DMS153 treated with DMSO at 0.1 percent for 48 hours (cell line): ENCODE data around the gene DNAJC17.

Source experiments
- DNase-seq: peaks from one replicate; lab custom pipeline; 2025; ENCODE audit not compliant: unreplicated experiment; lab: John Stamatoyannopoulos, UW

The DNAJC17 gene, protein sequence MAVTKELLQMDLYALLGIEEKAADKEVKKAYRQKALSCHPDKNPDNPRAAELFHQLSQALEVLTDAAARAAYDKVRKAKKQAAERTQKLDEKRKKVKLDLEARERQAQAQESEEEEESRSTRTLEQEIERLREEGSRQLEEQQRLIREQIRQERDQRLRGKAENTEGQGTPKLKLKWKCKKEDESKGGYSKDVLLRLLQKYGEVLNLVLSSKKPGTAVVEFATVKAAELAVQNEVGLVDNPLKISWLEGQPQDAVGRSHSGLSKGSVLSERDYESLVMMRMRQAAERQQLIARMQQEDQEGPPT

DNA sequence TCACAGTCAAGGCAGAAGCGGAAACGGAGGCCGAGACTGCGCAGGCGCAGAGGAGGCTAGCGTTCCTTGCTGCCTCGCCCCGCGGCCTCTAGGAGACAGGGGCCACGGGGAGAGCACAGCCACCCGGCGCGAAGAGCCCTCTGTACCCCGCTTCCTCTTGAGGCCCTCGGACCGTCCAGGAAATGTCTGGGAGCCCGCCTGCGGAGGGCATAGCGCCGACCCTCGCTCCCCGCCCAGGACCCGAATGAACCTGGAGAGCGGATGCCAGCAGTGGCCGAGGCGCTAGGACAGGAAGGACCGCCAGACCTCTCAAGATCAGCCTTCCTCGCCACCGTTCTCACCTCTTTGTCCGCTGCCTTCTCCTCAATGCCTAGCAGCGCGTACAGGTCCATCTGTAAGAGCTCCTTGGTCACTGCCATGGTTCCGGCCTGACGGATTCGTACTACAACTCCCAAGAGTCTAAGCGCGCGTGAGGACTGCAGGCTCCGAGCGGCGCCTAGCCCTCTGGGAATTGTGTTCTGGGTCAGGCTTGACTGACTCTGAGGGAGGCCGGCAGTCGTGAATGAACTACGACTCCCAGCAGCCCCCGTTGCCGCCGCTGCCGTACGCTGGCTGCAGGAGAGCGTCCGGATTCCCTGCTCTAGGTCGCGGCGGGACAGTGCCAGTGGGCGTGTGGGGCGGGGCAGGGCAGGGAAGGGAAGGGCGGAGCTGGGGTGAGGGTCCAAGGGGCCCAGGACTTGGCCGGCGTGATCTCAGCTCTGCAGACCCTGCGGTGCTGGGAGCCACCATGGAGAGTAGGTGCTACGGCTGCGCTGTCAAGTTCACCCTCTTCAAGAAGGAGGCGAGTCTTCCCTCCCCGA is at the start of gene DNAJC17, which contains the start of gene ZFYVE19:
DNAJC17 (minus strand) TSS at position 446 of the 860 bp plus-strand sequence; CDS start at position 419, 27 bp downstream.
ZFYVE19 (plus strand) TSS at position 62 of the 860 bp plus-strand sequence; CDS start at position 563, 501 bp downstream.
- DNase-seq, result peak; percentile 80

DNA sequence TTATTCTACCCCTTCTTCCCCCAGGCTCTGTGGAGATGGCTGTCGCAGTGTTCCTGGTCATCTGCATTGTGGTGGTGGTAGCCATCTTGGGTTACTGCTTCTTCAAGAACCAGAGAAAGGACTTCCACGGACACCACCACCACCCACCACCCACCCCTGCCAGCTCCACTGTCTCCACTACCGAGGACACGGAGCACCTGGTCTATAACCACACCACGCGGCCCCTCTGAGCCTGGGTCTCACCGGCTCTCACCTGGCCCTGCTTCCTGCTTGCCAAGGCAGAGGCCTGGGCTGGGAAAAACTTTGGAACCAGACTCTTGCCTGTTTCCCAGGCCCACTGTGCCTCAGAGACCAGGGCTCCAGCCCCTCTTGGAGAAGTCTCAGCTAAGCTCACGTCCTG is 49.5 kb upstream of the DNAJC17 start:
- no peak for DNase-seq

DNA sequence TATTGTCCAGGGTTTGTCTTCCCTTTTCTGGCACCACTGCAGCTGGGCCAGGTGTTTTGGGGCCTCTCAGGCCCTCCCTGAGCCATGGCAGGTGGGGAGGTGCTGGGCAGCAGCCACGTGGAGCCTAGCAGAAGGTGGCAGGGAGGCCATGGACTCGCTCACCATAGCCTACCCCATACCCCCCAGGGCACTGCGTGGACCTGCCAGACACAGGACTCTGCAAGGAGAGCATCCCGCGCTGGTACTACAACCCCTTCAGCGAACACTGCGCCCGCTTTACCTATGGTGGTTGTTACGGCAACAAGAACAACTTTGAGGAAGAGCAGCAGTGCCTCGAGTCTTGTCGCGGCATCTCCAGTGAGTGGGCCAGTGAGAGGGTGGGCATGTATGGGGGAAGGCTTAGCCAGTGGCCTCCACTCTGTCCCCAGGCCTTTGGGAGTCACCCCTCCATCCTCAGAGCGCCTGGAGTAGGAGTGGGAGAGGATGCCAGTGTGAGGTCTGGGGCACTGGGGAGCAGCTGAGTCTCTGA is 48.5 kb upstream of the DNAJC17 start:
- DNase-seq, result no peak

DNA sequence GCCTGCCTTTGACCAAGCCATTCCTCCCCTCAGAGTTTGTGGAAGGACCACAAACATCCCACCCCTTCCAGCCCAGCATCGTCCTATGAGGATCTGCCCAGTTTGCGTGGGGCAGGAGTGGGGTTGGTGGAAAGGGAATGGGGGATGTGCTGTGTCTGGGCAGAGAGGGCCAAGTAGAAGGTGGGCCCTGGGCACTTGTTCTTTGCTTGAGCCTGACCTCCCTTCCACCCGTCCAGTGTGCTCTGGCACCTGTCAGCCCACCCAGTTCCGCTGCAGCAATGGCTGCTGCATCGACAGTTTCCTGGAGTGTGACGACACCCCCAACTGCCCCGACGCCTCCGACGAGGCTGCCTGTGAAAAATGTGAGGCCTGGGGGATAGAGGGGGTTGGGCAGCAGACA is 46.9 kb upstream of the DNAJC17 start:
- no peak for DNase-seq

DNA sequence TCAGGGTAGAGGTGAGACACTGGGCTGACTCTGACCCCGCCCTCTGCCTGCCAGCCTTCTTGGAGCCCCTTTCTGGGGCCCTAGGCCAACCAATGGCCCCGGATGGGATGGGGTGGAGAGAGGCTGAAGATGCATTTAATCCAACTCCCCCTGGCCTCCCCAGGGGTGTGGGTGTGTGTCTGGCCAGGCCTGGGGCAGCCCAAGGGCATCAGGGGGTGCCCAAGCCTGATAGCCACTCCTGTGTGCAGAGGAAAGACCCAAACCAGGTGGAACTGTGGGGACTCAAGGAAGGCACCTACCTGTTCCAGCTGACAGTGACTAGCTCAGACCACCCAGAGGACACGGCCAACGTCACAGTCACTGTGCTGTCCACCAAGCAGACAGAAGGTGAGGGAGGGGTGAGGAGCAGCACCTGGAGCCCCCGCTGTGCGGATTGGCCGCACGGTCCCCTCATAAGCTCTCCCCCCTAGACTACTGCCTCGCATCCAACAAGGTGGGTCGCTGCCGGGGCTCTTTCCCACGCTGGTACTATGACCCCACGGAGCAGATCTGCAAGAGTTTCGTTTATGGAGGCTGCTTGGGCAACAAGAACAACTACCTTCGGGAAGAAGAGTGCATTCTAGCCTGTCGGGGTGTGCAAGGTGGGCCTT is 46.1 kb upstream of the DNAJC17 start:
- no peak for DNase-seq

DNA sequence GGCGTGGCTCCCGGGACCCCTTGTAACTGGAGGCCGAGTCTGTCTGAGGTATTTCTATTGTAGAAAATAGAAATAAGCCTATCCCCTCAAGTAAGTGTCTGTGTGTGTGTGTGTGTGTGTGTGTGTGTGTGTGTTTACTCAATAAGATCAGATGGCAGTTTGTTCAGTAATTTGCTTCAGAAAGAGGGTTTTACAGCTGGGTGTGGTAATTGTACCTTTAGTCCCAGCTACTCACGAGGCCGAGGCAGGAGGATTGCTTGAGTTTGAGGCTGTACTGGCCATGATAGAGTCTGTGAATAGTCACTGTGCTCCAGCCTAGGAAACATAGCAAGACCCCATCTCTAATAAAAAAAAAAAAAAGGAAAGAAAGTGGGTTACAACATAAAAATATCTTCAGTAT is 45.3 kb upstream of the DNAJC17 start:
- no peak for DNase-seq

DNA sequence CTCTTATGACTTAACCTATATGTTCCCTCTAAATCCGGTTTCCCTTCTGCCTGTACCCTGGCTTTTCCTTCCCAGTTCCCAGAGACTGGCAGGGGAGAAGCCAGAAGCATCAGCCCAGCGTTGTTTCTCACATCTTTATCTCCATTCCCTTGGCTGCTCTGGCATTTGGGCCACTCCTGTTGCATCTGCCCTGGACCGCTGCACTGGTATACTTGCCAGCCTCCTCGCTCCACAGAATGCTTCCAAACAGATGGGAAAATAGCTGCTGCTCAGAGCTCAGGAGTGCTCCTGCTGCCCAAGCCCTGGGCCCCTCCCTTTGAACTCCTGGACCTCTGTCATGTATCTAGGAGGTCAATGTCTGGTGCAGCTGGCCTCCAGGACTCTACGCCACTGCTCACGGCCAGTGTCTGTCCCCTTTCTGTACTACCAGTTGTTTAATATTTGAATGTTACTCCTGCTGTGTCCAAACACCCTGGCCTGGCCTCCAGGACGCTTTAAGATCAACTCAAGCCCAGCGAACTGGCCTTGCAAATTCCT is 43.4 kb upstream of the DNAJC17 start:
- no peak for DNase-seq

DNA sequence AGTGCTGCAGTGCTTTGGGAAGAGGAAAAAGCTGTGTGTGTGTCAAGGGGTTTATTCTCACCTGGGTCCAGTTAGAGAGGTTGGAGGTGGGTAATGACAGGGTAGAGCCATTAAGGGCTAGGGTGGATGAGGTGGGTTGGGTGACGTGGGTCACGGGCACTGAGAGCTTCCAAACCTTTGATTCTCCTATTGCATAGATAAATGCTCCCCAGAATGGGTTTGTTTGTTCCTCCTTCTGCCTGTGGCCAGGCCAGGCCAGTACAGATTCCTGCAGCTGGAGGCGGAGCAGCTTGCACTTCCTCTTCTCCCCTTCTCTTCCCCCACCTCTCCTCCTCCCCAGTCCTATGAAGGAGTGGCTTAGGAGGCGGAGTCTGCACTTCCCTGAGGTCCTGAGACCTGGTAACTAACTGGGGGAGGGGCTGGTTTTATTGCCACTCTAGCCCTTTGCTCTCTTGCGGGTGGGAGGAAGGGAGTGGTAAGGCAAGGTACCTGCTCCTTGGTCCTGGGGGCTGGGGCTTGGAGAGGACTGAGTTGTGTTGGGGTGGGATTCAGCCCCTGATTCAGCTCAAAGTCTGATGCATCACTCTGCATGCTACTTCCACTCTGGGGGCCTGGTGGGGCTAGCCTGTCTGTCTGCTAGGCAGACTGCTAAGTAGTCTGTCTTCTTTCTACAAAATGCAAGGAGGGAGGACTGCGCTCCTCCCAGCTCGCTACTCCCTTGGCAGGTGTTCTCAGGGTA is 40.1 kb upstream of the DNAJC17 start:
- peak; percentile 51 for DNase-seq

DNA sequence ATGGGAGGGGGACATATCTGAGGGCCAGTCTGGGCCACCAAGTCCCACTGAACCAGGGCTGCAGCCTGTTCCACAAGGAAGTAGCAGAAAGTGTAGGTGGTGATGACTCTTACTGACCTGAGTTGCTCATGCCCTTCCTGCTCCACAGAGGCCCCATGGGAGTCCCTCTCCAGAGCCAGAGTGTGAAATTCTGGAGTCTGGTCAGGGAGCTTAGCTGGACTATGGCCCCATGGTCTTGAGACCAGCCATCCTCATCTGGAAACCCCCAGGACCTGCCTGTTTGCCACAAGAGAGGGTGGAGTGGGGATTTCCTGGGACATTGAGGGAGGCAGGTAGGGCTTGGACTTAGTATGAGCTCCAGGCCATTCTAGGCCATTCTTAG is 39.6 kb upstream of the DNAJC17 start:
- no peak for DNase-seq

DNA sequence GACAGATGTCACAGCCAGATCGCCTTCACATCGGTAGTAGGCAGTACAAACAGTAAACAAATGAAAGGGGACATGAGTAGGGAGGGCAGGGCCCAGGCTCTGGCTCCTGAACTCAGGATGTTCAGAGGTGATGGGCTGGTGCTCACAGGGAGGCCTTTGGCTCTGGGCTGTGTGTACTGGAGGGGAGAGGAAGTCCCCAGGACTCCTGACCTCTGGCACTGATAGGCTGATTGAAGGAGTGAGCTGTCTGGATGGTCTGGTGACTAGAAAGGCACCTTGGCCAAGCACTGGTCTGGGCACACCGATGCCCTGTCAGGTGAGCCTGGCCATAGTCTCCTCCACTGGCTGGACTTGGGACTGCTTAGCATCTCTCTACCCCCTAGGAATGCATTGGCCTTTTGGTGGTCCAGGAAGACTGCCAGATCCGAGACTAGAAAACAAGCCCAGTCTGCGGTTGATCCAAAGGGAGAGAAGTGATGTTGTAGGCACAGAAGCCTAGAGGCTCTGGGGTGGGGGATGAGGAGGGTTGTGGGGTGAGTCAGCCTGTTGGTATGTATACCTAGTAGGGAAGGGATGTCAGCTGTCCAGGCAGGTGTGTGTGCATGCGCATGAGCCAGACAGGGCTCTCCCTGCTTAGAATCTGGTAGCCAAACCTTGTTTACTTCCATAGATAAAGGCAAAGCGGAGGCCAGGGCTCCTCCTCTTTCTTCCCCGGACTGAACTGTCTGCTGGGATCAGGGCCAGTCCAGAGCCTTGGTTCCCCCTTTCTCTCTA is 38.4 kb upstream of the DNAJC17 start:
- DNase-seq, result peak; percentile 5

DNA sequence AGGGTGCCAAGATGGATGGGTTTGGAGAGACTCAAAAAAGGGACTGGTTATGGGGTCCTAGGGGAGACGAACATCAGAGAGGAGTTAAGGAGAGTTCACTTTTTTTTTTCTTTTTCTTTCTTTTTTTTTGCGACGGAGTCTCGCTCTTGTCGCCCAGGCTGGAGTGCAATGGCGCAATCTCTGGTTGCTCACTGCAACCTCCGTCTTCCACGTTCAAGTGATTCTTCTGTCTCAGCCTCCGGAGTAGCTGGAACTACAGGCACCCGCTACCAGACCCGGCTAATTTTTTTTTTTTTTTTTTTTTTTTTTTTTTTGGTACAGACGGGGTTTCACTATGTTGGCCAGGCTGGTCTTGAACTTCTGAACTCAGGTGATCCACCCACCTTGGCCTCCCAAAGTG is 37.8 kb upstream of the DNAJC17 start:
- DNase-seq, result no peak

DNA sequence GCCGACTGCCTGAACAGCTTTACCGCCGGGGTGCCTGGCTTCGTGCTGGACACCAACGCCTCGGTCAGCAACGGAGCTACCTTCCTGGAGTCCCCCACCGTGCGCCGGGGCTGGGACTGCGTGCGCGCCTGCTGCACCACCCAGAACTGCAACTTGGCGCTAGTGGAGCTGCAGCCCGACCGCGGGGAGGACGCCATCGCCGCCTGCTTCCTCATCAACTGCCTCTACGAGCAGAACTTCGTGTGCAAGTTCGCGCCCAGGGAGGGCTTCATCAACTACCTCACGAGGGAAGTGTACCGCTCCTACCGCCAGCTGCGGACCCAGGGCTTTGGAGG is 37.4 kb upstream of the DNAJC17 start:
- DNase-seq, result no peak

DNA sequence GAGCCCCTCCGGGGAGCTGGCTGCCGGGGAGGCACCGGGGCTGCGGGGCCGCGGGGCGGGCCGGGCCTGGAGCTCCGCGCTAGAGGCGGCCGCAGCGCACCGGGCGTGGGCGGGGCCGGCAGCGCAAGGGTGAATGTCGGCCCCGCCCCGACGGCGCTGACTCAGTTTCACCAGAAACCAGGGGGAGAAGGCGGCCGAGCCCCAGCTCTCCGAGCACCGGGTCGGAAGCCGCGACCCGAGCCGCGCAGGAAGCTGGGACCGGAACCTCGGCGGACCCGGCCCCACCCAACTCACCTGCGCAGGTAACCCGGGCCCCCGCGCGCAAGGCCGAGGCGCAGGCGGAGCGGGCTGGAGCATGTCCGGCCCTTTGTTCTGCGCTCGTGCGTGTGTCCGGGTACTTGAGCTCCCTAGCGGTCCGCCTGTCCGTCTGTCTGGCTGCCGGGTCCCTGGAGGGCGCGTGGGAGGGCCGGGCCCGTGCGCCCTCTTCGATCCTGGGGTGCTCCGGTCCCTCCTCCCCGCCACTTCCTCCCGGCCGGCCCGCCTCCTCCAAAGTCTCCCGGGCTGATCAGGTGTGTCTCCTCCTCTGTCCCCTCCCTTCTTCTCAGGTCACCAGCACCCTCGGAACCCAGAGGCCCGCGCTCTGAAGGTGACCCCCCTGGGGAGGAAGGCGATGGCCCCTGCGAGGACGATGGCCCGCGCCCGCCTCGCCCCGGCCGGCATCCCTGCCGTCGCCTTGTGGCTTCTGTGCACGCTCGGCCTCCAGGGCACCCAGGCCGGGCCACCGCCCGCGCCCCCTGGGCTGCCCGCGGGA is 36.8 kb upstream of the DNAJC17 start, which contains the start of gene SPINT1:
SPINT1 (plus strand) TSS at position 164 of the 811 bp plus-strand sequence; CDS start at position 671, 507 bp downstream.
- no peak for DNase-seq

DNA sequence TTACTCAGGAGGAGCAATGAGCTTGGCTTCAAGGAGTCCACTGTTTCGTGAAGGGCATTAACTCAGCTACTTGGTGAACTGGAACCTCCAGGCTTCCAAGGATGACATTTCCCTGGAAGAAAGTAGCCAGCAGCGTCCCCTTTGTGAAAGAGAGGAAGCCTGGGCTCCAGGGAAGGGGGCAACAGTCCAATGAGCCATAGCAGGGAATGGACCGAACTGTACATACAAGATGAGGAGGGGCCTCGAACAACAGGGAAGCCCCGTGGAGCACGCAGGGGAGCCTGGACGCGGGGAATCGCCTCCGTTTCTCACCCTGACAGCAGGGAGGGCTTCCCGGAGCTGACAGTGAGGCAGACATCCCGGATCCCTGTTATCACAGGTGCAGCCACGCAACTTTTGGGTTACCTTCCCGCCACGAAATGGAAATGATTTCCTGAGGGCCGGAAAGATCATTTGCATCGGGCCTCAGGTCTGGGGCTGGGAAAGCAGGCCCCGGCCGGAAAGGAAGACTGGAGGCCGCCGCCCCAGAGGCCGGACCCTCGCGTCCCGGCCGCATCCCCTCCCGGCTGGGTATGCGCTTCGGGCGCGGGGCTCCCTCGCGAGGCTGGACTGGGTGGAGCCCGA is 36.1 kb upstream of the DNAJC17 start:
- no peak for DNase-seq

DNA sequence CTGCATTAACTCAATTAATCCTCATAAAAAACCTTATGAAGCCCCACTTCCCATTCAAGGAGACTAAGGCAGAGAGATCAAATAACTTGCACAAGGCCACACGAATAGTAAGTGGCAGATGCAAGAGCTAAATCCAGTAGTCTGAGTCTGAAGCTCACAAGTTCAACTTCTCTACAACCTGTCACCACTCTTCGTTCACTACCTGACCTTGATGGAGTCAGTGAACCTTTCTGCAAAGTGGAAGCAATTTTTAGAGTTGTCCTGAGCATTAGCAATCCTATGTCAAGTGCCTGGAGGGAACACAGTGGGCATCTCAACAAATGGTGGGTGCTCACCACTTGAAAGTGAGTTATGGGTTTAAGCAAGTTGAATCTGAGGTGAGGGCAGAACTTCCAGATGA is 34.5 kb upstream of the DNAJC17 start:
- DNase-seq, result no peak

DNA sequence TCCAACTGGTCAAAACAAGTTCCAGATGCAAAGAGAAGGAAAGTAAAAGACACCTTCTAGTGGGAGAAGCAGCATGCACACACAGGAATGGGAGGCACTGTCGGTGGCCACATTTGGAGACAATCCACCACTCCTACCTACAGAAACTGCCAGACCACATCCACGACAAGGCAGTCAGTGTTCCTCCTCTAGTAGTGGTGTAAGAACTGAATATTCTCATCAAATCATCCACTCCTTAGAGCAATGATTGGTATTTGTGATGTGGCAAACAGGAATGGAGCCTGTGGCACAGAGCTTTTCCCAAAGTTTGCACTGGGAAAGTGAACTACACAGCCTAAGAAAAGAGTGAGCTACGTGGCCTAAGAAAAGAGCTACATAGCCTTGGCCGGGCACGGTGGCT is 31.5 kb upstream of the DNAJC17 start:
- no peak for DNase-seq

DNA sequence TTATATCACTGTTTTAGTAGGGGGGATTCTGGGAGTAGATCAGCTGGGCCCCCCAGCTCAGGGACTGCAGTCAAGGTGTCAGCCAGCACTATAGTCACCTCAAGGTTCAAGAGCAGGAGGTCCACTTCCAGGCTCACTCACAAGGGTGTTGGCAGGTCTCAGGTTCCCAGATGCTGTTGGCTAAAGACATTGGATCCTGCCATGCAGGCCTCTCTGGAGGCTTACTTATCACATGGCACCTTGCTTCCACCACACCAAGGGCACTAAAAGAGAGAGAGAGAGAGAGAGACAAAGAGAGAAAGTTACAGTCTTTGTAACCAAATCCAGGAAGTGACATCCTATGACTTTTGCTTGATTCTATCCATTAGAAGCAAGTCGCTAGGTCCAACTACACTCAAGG is 28.7 kb upstream of the DNAJC17 start:
- DNase-seq, result no peak

DNA sequence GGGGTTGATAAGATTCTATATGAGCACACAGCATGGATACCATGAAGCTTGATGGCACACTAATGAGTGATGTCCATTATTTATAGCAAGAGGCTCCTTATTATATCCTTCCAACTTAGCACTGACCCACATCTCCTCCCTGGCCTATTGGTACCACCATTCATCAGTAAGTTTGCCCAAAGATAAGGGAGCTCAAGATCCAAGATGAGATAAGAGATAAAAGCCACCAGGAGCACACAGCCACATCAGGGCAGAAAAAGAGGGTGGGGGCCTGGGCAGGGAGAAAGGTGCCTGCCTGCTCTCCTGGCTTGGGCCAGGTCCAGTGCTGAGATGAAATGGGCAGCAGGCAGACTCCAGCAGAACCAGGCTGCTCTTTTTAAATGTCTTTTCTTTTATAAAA is 25.6 kb upstream of the DNAJC17 start:
- DNase-seq, result no peak

DNA sequence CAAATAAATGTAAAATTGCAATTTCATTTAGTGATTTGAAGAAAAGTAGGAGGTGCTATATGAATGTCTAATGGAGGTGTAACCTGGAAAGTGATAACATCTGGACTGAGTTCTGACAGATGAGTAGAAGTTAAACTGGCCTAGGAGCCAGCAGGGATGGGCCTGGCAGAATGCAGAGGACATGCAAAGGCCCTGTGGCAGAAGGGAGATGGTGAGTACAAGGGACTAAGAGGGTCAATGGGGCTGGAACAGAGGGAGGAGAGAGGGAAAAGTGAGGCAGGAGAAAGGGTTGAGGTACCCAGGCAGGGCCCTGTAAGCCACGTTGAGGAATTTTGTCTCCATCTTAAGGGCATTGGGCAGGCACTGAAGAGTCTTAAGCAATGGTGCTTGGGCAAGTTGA is 24.6 kb upstream of the DNAJC17 start:
- no peak for DNase-seq
